ENCODE measurements around the gene FUT1.
"Not testable (repeated sequence)": the region's sequence is repeated elsewhere in the genome, so short reads cannot be mapped to it uniquely, and the experiment has no call there.

Gene FUT1

DNA sequence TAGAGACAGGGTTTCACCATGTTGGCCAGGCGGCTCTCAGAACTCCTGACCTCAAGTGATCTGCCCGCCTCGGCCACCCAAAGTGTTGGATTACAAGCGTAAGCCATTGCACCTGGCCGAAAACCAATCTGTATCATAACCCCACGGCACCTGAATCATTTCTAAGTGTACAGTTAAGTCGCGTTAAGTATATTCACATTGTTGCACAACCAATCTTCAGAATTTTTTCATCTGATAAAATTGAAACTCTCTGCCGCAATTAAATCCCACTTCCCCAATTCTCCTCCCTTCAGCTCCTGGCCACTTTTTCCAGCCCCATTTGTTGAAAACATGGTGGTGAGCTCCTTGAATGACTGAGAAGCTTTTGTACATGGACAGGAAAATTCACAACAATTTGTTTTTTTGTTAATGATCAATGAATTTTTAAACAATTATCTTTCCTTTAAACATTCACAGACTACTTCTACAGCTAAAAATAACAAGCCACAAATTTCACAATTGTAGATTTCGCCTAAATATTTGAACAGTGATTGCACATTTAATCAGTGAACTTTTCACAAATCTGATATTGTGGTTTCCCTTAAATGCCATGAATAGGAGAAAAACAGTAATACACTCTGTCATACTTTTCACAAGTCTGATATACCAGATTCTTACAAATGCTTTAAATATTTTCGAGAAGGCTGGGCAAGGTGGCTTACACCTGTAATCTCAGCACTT, 16.7 kb upstream of the FUT1 start:
- DNase-seq, result no peak

- DNase-seq, result not testable (repeated sequence)
These were observed 15.8 kb upstream of the FUT1 start for GRCh38 chr19:48768171-48768753.

DNA sequence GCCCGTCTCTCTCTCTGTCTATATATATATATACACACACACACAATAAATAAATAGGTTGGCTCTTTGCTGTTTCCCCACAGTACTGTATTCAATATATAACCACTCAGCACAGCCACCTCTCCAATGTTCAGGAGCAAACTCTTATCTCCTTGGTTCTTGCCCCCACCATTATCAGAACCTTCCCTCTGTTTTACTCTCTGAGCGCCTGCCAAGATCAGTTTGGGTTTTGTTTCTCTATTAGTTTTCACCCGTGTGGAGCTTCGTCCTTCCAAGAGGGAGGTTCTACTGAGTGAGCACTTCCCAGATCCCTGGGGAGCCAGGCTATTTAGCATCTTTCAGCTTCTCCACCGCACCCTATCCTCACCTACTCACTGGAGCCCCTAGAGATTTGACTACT, 13.4 kb upstream of the FUT1 start:
- DNase-seq, result not testable (repeated sequence)

DNA sequence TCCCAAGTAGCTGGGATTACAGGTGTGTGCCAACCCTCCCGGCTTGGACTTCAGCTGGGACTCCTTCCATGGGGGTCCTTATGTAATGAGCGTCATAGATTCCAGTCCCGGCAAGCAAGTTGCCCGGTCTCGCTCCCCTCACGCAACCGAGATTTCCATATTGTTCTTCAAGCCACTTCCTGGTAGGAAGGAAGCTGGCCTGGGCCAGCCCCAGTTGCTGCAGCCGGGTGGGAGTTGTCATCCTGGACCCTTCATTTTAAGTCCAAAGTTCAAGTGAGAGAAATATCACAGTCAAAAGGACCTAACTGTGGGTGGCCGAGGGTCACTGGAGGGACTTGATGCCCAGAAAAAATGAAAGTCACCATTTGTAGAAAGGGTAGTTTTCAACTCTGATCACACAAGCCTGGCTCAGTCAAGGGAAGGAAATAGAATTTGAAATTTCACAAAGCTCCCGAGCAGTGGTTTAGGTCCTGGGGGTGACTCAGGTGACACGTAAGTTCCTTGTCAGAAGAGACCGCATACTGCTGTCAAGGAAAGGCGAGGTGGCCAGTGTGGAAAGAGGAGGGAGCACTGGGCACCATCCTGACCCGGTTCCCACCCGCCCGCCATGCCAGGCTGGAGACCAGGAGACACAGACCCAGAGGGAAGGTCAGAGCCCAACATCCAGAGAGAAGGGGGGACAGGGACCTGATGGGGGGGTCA, 8.2 kb upstream of the FUT1 start:
- no peak for DNase-seq

DNA sequence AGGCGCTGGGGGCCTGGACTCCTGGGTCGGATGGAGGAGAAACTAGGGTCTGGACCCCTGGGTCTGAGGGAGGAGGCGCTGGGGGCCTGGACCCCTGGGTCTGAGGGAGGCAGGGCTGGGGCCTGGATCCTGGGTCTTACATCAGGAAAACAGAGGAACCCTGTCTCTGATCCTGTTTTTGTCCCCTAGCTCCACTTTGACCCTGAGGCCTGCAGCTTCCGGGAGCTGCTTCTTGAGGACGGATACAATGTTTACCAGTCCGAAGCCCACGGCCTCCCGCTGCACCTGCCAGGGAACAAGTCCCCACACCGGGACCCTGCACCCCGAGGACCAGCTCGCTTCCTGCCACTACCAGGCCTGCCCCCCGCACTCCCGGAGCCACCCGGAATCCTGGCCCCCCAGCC, 5.3 kb upstream of the FUT1 start:
- no peak for DNase-seq

DNA sequence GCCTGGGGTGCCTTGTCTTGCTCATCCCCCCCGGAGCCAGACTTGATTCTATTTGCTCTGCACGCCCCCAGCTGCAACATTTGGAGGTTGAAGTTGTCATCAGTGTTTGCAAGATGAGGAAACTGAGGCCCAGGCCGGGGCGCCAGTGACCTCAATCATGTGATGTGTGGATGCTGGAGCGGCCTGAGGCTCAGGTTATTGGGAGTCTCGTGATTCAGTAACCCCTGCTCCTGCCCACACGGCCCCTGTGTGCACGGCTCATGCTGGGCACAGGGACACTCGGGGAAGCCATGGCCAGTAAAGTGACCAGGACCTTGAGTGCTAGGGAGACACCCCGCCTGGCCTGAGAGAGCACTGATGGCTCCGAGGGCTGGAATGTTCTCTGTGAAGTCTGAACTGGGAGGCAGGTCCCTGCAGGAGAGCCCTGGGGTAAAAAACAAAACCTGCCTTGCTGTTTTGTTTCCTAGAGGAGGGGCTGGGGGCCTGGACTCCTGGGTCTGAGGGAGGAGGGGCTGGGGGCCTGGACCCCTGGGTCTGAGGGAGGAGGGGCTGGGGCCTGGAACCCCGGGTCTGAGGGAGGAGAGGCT, 4.7 kb upstream of the FUT1 start:
- no peak for DNase-seq

DNA sequence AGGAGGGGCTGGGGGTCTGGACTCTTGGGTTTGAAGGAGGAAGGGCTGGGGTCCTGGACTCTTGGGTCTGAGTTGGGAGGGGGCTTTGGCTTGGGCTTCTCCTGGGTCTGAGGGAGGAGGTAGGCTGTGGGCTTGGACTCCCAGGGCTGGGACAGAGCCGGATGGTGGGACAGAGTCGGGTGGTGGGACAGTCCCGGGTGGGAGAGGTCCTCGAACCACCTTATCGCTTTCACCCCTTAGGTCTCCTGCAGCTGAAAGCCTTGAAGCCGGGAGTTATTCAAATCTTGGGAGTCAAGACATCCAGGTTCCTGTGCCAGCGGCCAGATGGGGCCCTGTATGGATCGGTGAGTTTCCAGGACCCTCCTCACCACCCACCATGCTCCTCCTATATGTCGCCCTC, 4.2 kb upstream of the FUT1 start:
- no peak for DNase-seq

DNA sequence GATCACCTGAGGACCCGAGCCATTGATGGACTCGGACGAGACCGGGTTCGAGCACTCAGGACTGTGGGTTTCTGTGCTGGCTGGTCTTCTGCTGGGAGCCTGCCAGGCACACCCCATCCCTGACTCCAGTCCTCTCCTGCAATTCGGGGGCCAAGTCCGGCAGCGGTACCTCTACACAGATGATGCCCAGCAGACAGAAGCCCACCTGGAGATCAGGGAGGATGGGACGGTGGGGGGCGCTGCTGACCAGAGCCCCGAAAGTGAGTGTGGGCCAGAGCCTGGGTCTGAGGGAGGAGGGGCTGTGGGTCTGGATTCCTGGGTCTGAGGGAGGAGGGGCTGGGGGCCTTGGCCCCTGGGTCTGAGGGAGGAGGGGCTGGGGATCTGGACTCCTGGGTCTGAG, 3.8 kb upstream of the FUT1 start:
- no peak for DNase-seq

GRCh38 chr19:48755787-48756186, 3.3 kb upstream of the FUT1 start:
- DNase-seq, result no peak

- DNase-seq, result no peak
These were observed 2.7 kb upstream of the FUT1 start, which contains the start of gene FGF21 for GRCh38 chr19:48755084-48755641. Gene FGF21, plus strand, starts transcription at chr19:48755524. Its CDS starts 713 bp downstream, at chr19:48756237.

GRCh38 chr19:48751845-48752495, 471 bp downstream of the FUT1 start:
- DNase-seq, result no peak

- no peak for DNase-seq
These were observed 1.5 kb downstream of the FUT1 start for GRCh38 chr19:48750771-48751504.

- no peak for DNase-seq
These were observed 2.1 kb downstream of the FUT1 start for GRCh38 chr19:48750351-48750750.

GRCh38 chr19:48749571-48750198, 2.8 kb downstream of the FUT1 start:
- DNase-seq, result no peak

DNA sequence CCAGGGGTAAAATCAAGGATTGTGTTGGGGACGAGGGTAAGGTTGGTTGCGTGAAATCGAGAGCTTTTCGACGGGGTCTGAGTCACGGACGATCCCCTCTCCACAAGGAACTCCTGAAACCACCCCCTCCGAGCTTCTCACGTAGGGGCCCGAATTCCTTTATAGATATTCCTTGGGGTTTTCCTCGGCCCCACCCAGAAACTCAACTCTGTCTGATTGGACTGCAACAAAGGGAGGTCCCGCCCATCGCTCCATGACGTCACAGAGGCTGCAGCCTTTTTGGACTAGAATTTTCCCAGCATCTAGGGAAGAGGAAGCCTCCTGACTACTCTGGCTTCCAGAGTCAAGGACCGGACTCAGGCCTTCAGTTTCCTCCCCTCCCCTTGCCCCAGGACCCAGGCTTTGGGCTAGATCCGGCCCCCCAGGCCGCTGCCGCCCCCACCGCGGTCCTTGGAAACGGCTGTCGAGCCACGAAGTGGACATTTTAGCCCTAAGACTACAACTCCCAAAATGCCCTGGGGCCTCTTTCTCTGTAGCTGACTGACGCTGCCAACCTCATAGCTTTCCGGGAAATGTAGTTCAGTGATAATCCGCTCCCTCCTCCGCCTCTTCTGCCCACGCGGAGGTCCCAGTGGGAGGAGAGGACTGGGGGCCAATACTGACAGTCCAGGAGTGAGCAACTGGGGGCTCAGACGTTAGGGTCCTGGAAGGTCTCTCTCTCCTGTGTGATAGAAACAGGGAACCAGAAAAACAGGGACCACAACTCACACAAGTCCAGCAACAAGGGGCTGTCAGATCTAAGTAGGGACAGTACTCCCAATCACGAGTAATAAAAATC, 5.5 kb downstream of the FUT1 start, which contains the start of gene IZUMO1:
TSS of gene IZUMO1 (minus strand) at position 172 of the 838 bp plus-strand sequence. CDS start 1,050 bp downstream, outside the sequence.
- DNase-seq, result peak in 56 of 58 donors; percentile 24 to 86 (median 70)

- no peak for DNase-seq
These were observed 6.3 kb downstream of the FUT1 start for GRCh38 chr19:48746110-48746509.

GRCh38 chr19:48745208-48745995, 7.0 kb downstream of the FUT1 start:
- peak in 49 of 58 donors; percentile 5 to 75 (median 39) for DNase-seq

DNA sequence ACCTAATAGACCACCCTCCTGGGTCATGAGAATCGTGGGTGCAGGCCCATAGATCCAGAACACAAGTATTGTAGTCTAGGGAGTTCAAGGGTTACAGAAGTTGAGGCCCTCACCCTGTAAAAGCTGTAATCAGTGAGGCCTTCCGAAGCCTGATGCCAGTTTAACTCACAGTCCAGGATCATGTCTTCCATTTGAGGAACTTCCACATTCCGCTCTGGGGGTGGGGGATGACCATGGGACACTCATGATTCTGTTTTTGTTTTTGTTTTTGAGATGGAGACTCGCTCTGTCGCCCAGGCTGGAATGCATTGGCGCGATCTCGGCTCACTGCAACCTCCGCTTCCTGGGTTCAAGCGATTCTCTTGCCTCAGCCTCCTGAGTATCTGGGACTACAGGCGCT, 10.3 kb downstream of the FUT1 start:
- no peak for DNase-seq

Data from anterior cingulate cortex (tissue), 58 donors.